ENCODE measurements around the gene ARHGAP12. TPM values are rescaled to one million over a fixed set of nuclear protein-coding genes. Genes with fewer than 3 reads are reported as not detected.

Gene ARHGAP12
- total and polyA plus RNA-seq, 2 experiments from 2014 or later = 20.1 to 43.3 TPM

DNA sequence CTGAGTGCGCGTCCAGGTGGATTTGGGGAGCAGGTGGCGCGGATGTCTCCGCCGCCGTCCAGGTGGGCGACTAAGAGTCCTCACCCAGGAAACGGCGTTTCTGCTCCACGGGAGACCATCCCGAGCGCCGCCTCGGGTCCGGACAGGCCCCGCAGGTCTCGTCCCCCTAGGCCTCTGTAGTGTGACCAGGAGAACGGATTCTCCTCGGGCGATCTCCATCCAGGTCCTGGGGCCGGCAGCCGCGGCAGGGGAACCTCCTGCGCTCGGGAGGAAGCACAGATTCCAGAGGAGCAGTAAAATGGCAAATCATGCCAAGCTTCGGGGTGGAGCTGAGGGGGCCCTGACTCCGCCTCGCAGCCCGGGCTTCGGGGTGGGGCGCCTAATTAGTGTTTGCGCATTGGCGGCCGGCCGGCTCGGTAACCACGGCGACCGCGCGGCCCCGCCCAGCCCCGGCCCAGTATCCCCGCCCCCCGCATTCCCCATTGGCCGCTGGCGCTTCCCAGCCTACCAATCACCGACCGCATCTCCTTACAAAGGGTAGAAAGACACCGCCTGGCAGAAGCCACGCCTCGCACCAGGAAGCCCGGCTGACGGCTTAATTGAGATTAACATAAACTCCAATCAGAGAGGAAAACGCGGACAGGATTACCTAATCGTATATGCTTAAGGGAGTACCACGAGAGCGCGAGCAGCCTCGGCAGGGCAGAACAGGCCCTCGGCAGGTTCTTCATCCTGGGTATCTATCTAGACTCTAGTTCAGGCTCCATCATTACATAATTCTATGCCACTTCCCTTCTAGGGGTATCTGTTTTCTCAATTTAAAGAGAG lies 168.6 kb downstream of the ARHGAP12 start:
- 0 to 1% methylated on average over 48 to 59 of the region's 63 CpGs for WGBS, 2 experiments (ENCODE audit: low coverage in 1 of 2, low lambda C conversion rate in 2 of 2, missing lambda C conversion rate in 2 of 2)
- Histone ChIP-seq H3K27ac (peak overlapping the region; percentile 89), H3K4me3 (peak overlapping the region; percentile 99), H3K9ac (peak overlapping the region; percentile 97), H3F3A (ENCODE audit: insufficient read depth) (peaks cover 46% of the 10 kb centered on the region), H4K20me1 (ENCODE audit: insufficient read depth) (no peaks in the 10 kb centered on the region), H3K79me2 (ENCODE audit: insufficient read depth) (no peaks in the 10 kb centered on the region), H3K9me3 (ENCODE audit: low read depth) (no peaks in the 10 kb centered on the region), H3K4me1 (ENCODE audit: insufficient read depth) (peaks cover 38% of the 10 kb centered on the region), H2AFZ (peak overlapping the region; percentile 83), H3K4me2 (ENCODE audit: unreplicated experiment) (peak overlapping the region; percentile 80), H3K27me3 (replicated peaks; ENCODE audit: insufficient read depth) (no peaks in the 10 kb centered on the region), H3K36me3 (ENCODE audit: low read depth) (no peaks in the 10 kb centered on the region), H3K9me2 (ENCODE audit: insufficient read depth) (no peaks in the 10 kb centered on the region)
- no peak for TF ChIP-seq EZH2phosphoT487 (IDR thresholded peaks at IDR 0.05; ENCODE audit: insufficient read depth, low read depth)
- TF ChIP-seq EZH2 (IDR thresholded peaks at IDR 0.05; ENCODE audit: insufficient read depth, poor library complexity, severe bottlenecking) = no peak
- in situ Hi-C loops (cut with MboI) = no loop called here
- DNase-seq = peak; percentile 98

- in situ Hi-C loops (cut with MboI) = no loop called here
- WGBS, 2 experiments (ENCODE audit: low coverage in 1 of 2, low lambda C conversion rate in 2 of 2, missing lambda C conversion rate in 2 of 2) = 2 to 3% methylated on average over 18 to 36 of the region's 36 CpGs
- peak overlapping the region; percentile 71; the same call in 1 of the 2 replicates for H2AFZ ChIP-seq
Measured at GRCh38 chr10:31759124-31759798, 169.4 kb downstream of the ARHGAP12 start.

GRCh38 chr10:31758495-31758894 lies 170.1 kb downstream of the ARHGAP12 start:
- H3F3A ChIP-seq (ENCODE audit: insufficient read depth) = peaks cover 60% of the 10 kb centered on the region
- in situ Hi-C loops (cut with MboI) = no loop called here
- H3K4me3 ChIP-seq = no peak overlapping the region
- H3K9me2 ChIP-seq (ENCODE audit: insufficient read depth) = no peaks in the 10 kb centered on the region
- TF ChIP-seq EZH2phosphoT487 (IDR thresholded peaks at IDR 0.05; ENCODE audit: insufficient read depth, low read depth) = no peak
- no peak for TF ChIP-seq EZH2 (IDR thresholded peaks at IDR 0.05; ENCODE audit: insufficient read depth, poor library complexity, severe bottlenecking)
- no peaks in the 10 kb centered on the region for H3K9me3 ChIP-seq (ENCODE audit: low read depth)
- H3K4me2 ChIP-seq (ENCODE audit: unreplicated experiment) = peak overlapping the region; percentile 63
- no peak overlapping the region for H2AFZ ChIP-seq
- DNase-seq = peak; percentile 76
- peaks cover 49% of the 10 kb centered on the region for H3K4me1 ChIP-seq (ENCODE audit: insufficient read depth)
- H3K79me2 ChIP-seq (ENCODE audit: insufficient read depth) = no peaks in the 10 kb centered on the region
- H3K9ac ChIP-seq = peak overlapping the region; percentile 97; the same call in 1 of the 2 replicates
- no peaks in the 10 kb centered on the region for H3K27me3 ChIP-seq (replicated peaks; ENCODE audit: insufficient read depth)
- H3K36me3 ChIP-seq (ENCODE audit: low read depth) = no peaks in the 10 kb centered on the region
- 10 to 16% methylated on average over 5 of the region's 5 CpGs for WGBS, 2 experiments (ENCODE audit: low coverage in 1 of 2, low lambda C conversion rate in 2 of 2, missing lambda C conversion rate in 2 of 2)
- no peaks in the 10 kb centered on the region for H4K20me1 ChIP-seq (ENCODE audit: insufficient read depth)
- H3K27ac ChIP-seq = peak overlapping the region; percentile 89

More at GRCh38 chr10:31759124-31759798, 169.4 kb downstream of the ARHGAP12 start:
- Histone ChIP-seq H3K27ac (peak overlapping the region; percentile 89), H4K20me1 (ENCODE audit: insufficient read depth) (no peaks in the 10 kb centered on the region), H3K9ac (peak overlapping the region; percentile 97), H3K4me3 (peak overlapping the region; percentile 99), H3K9me3 (ENCODE audit: low read depth) (no peaks in the 10 kb centered on the region), H3F3A (ENCODE audit: insufficient read depth) (peaks cover 52% of the 10 kb centered on the region), H3K36me3 (ENCODE audit: low read depth) (no peaks in the 10 kb centered on the region), H3K27me3 (replicated peaks; ENCODE audit: insufficient read depth) (no peaks in the 10 kb centered on the region), H3K4me2 (ENCODE audit: unreplicated experiment) (peak overlapping the region; percentile 76), H3K79me2 (ENCODE audit: insufficient read depth) (no peaks in the 10 kb centered on the region), H3K9me2 (ENCODE audit: insufficient read depth) (no peaks in the 10 kb centered on the region), H3K4me1 (ENCODE audit: insufficient read depth) (peaks cover 45% of the 10 kb centered on the region)
- peak; percentile 88 for DNase-seq
- TF ChIP-seq EZH2phosphoT487 (IDR thresholded peaks at IDR 0.05; ENCODE audit: insufficient read depth, low read depth) (no peak), EZH2 (IDR thresholded peaks at IDR 0.05; ENCODE audit: insufficient read depth, poor library complexity, severe bottlenecking) (no peak)

GRCh38 chr10:31757831-31758230 lies 170.8 kb downstream of the ARHGAP12 start:
- Histone ChIP-seq H3F3A (ENCODE audit: insufficient read depth) (peaks cover 61% of the 10 kb centered on the region), H2AFZ (peak overlapping the region; percentile 17; the same call in 1 of the 2 replicates), H3K4me1 (ENCODE audit: insufficient read depth) (peaks cover 49% of the 10 kb centered on the region), H3K27ac (peak overlapping the region; percentile 89), H3K79me2 (ENCODE audit: insufficient read depth) (no peaks in the 10 kb centered on the region), H3K9me3 (ENCODE audit: low read depth) (no peaks in the 10 kb centered on the region), H3K27me3 (replicated peaks; ENCODE audit: insufficient read depth) (no peaks in the 10 kb centered on the region), H3K9me2 (ENCODE audit: insufficient read depth) (no peaks in the 10 kb centered on the region), H3K4me3 (no peak overlapping the region), H3K9ac (no peak overlapping the region), H4K20me1 (ENCODE audit: insufficient read depth) (no peaks in the 10 kb centered on the region), H3K4me2 (ENCODE audit: unreplicated experiment) (no peak overlapping the region), H3K36me3 (ENCODE audit: low read depth) (no peaks in the 10 kb centered on the region)
- DNase-seq = peak; percentile 46
- TF ChIP-seq EZH2 (IDR thresholded peaks at IDR 0.05; ENCODE audit: insufficient read depth, poor library complexity, severe bottlenecking) (no peak), EZH2phosphoT487 (IDR thresholded peaks at IDR 0.05; ENCODE audit: insufficient read depth, low read depth) (no peak)
- in situ Hi-C loops (cut with MboI) = no loop called here
- WGBS, 2 experiments (ENCODE audit: low coverage in 1 of 2, low lambda C conversion rate in 2 of 2, missing lambda C conversion rate in 2 of 2) = 32 to 50% methylated on average over 6 to 7 of the region's 7 CpGs
